ENCODE data around the gene SPRYD7.
"Not testable (repeated sequence)": the region's sequence is repeated elsewhere in the genome, so short reads cannot be mapped to it uniquely, and the experiment has no call there.

Gene SPRYD7

GRCh38 chr13:49936075-49936967 is at the start of gene SPRYD7:
Gene SPRYD7, minus strand, starts transcription at chr13:49936340. Its CDS starts 105 bp downstream, at chr13:49936235.
- H3K4me3 ChIP-seq (ENCODE audit: low read depth, low read length) = peak within 1 kb of the TSS; percentile 92
- DNase-seq (ENCODE audit: low read depth) = peak; percentile 94

- no peak for DNase-seq (ENCODE audit: low read depth)
- H3K4me3 ChIP-seq (ENCODE audit: low read depth, low read length) = no peak overlapping the region
Measured at GRCh38 chr13:49985129-49985528, 49.0 kb upstream of the SPRYD7 start.

- DNase-seq (ENCODE audit: low read depth) = no peak
- H3K4me3 ChIP-seq (ENCODE audit: low read depth, low read length) = no peak overlapping the region
Measured at GRCh38 chr13:49980266-49980665, 44.1 kb upstream of the SPRYD7 start.

- H3K4me3 ChIP-seq (ENCODE audit: low read depth, low read length) = no peak overlapping the region
- DNase-seq (ENCODE audit: low read depth) = no peak
Measured at GRCh38 chr13:49977992-49978391, 41.9 kb upstream of the SPRYD7 start.

GRCh38 chr13:49976314-49977258 is 40.4 kb upstream of the SPRYD7 start:
- DNase-seq (ENCODE audit: low read depth) = no peak
- no peak overlapping the region for H3K4me3 ChIP-seq (ENCODE audit: low read depth, low read length)

GRCh38 chr13:49975826-49976225 is 39.7 kb upstream of the SPRYD7 start:
- H3K4me3 ChIP-seq (ENCODE audit: low read depth, low read length) = no peak overlapping the region
- no peak for DNase-seq (ENCODE audit: low read depth)

- H3K4me3 ChIP-seq (ENCODE audit: low read depth, low read length) = no peak overlapping the region
- no peak for DNase-seq (ENCODE audit: low read depth)
Measured at GRCh38 chr13:49972709-49973108, 36.6 kb upstream of the SPRYD7 start.

- no peak overlapping the region for H3K4me3 ChIP-seq (ENCODE audit: low read depth, low read length)
- DNase-seq (ENCODE audit: low read depth) = no peak
Measured at GRCh38 chr13:49967456-49967855, 31.3 kb upstream of the SPRYD7 start.

- H3K4me3 ChIP-seq (ENCODE audit: low read depth, low read length) = no peak overlapping the region
- no peak for DNase-seq (ENCODE audit: low read depth)
Measured at GRCh38 chr13:49958321-49958720, 22.2 kb upstream of the SPRYD7 start.

- H3K4me3 ChIP-seq (ENCODE audit: low read depth, low read length) = no peak overlapping the region
- DNase-seq (ENCODE audit: low read depth) = no peak
Measured at GRCh38 chr13:49956131-49956530, 20.0 kb upstream of the SPRYD7 start.

GRCh38 chr13:49954674-49955455 is 18.7 kb upstream of the SPRYD7 start:
- no peak overlapping the region for H3K4me3 ChIP-seq (ENCODE audit: low read depth, low read length)
- no peak for DNase-seq (ENCODE audit: low read depth)

- H3K4me3 ChIP-seq (ENCODE audit: low read depth, low read length) = no peak overlapping the region
- DNase-seq (ENCODE audit: low read depth) = no peak
Measured at GRCh38 chr13:49953560-49953959, 17.4 kb upstream of the SPRYD7 start.

GRCh38 chr13:49951754-49952535 is 15.8 kb upstream of the SPRYD7 start:
- no peak for DNase-seq (ENCODE audit: low read depth)
- no peak overlapping the region for H3K4me3 ChIP-seq (ENCODE audit: low read depth, low read length)

GRCh38 chr13:49948777-49949270 is 12.7 kb upstream of the SPRYD7 start:
- not testable (repeated sequence) for DNase-seq (ENCODE audit: low read depth); H3K4me3 ChIP-seq (ENCODE audit: low read depth, low read length)

- DNase-seq (ENCODE audit: low read depth) = no peak
- H3K4me3 ChIP-seq (ENCODE audit: low read depth, low read length) = no peak overlapping the region
Measured at GRCh38 chr13:49939321-49939720, 3.2 kb upstream of the SPRYD7 start.

GRCh38 chr13:49938921-49939320 is 2.8 kb upstream of the SPRYD7 start:
- no peak for DNase-seq (ENCODE audit: low read depth)
- H3K4me3 ChIP-seq (ENCODE audit: low read depth, low read length) = no peak overlapping the region

GRCh38 chr13:49938314-49938713 is 2.2 kb upstream of the SPRYD7 start:
- no peak overlapping the region for H3K4me3 ChIP-seq (ENCODE audit: low read depth, low read length)
- no peak for DNase-seq (ENCODE audit: low read depth)

- H3K4me3 ChIP-seq (ENCODE audit: low read depth, low read length) = peak overlapping the region; percentile 92
- DNase-seq (ENCODE audit: low read depth) = no peak
Measured at GRCh38 chr13:49936968-49937273, 781 bp upstream of the SPRYD7 start.
